Memory B cell (primary cell): Measurements from ENCODE around the gene GSC2.

ENCODE experiments used
- ATAC-seq: fragments of 150-1000 bp; cut with Tn5 transposase; 2 replicates; pipeline ENCODE4 v1.10.0; 2021; ENCODE audit warnings: low read depth, mild to moderate bottlenecking, moderate library complexity
- DNase-seq, 2 donors: peaks; one replicate each; pipeline ENCODE4 v3.0.0; 2022; ENCODE audit warnings: low spot score in 2 of 2
- H3K27ac Mint-ChIP-seq: one replicate; pipeline ENCODE4 v1.8.0; 2022; ENCODE audit warnings: mild to moderate bottlenecking, moderate library complexity, mixed read lengths
- H3K27me3 Mint-ChIP-seq: one replicate; pipeline ENCODE4 v1.8.0; 2022; ENCODE audit warnings: mixed read lengths
- H3K36me3 Mint-ChIP-seq: one replicate; pipeline ENCODE4 v1.8.0; 2022; ENCODE audit warnings: mild to moderate bottlenecking, mixed read lengths
- H3K4me1 Mint-ChIP-seq: one replicate; pipeline ENCODE4 v1.8.0; 2022; ENCODE audit warnings: mixed read lengths
- H3K4me3 Mint-ChIP-seq: one replicate; pipeline ENCODE4 v1.8.0; 2022; ENCODE audit warnings: mild to moderate bottlenecking, moderate library complexity, mixed read lengths
- H3K9me3 Mint-ChIP-seq: one replicate; pipeline ENCODE4 v1.8.0; 2022; ENCODE audit warnings: mixed read lengths

Gene GSC2

GRCh38 chr22:19138217-19139000, 11.7 kb downstream of the GSC2 start:
- ATAC-seq, result no peak
- H3K4me3 Mint-ChIP-seq, result no peak overlapping the region

GRCh38 chr22:19137384-19138216, 12.5 kb downstream of the GSC2 start:
- Mint-ChIP-seq H3K36me3 (peaks cover 30% of the 10 kb centered on the region), H3K27ac (no peak overlapping the region)
- no peak for ATAC-seq

More at GRCh38 chr22:19138217-19139000, 11.7 kb downstream of the GSC2 start:
- Mint-ChIP-seq H3K4me1 (peaks cover 5% of the 10 kb centered on the region), H3K9me3 (no peaks in the 10 kb centered on the region), H3K27ac (no peak overlapping the region), H3K27me3 (no peaks in the 10 kb centered on the region), H3K36me3 (peaks cover 27% of the 10 kb centered on the region)
- DNase-seq, result no peak

GRCh38 chr22:19136915-19137314, 13.2 kb downstream of the GSC2 start:
- Mint-ChIP-seq H3K9me3 (no peaks in the 10 kb centered on the region), H3K4me3 (no peak overlapping the region), H3K27me3 (no peaks in the 10 kb centered on the region), H3K27ac (no peak overlapping the region), H3K4me1 (peaks cover 5% of the 10 kb centered on the region), H3K36me3 (peaks cover 30% of the 10 kb centered on the region)
- no peak for ATAC-seq
- DNase-seq, result no peak

More at GRCh38 chr22:19137384-19138216, 12.5 kb downstream of the GSC2 start:
- DNase-seq, result no peak
- Mint-ChIP-seq H3K4me3 (no peak overlapping the region), H3K9me3 (no peaks in the 10 kb centered on the region), H3K4me1 (peaks cover 5% of the 10 kb centered on the region), H3K27me3 (no peaks in the 10 kb centered on the region)

- H3K36me3 Mint-ChIP-seq, result peaks cover 27% of the 10 kb centered on the region
- H3K4me3 Mint-ChIP-seq, result no peak overlapping the region
- H3K27me3 Mint-ChIP-seq, result no peaks in the 10 kb centered on the region
- H3K27ac Mint-ChIP-seq, result no peak overlapping the region
- no peak for DNase-seq
- no peaks in the 10 kb centered on the region for H3K9me3 Mint-ChIP-seq
- ATAC-seq, result no peak
- H3K4me1 Mint-ChIP-seq, result peaks cover 3% of the 10 kb centered on the region
These were observed 15.2 kb downstream of the GSC2 start for GRCh38 chr22:19134874-19135273.

GRCh38 chr22:19134176-19134831, 15.8 kb downstream of the GSC2 start:
- DNase-seq (no peak), ATAC-seq (no peak)
- Mint-ChIP-seq H3K4me1 (peaks cover 3% of the 10 kb centered on the region), H3K27me3 (no peaks in the 10 kb centered on the region), H3K27ac (no peak overlapping the region), H3K9me3 (no peaks in the 10 kb centered on the region), H3K36me3 (peaks cover 23% of the 10 kb centered on the region), H3K4me3 (no peak overlapping the region)

GRCh38 chr22:19133561-19133960, 16.5 kb downstream of the GSC2 start:
- Mint-ChIP-seq H3K36me3 (peaks cover 23% of the 10 kb centered on the region), H3K27me3 (no peaks in the 10 kb centered on the region), H3K9me3 (no peaks in the 10 kb centered on the region), H3K4me3 (no peak overlapping the region), H3K27ac (no peak overlapping the region), H3K4me1 (peaks cover 3% of the 10 kb centered on the region)
- no peak for DNase-seq
- ATAC-seq, result no peak

DNA sequence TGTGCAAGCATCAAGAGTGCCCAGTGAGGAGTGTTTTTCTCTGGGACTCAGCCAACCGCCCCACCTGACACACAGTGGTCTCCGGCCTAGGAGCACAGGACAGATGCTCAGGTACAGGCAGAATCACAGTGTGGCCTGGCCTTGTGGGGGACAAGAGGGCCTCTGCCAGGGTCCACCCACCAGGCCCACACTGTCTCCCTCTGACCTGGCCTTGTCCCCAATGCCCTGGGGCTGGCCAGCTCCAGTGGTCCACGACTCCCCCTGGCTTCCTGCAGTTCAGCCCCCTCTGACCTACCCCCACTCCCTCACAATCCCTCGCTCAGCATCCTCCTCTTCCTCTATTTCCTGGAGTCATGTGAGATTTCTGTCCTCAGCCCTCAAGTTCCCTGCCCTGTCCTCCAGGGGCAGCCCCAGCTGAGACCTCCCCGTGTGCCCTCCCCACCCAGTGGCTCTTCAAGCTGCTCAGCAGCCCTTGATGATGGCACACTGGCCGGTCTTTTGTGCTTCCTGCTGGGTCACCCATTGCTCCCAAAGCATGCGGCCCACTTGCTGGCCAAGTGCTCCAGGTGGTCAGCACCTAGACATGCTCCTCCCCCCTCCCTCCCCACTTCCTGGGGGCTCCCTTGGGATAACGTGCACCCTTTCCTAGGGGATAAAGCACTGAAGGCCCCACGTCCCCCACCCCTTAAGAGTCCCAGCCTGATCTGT, 17.2 kb downstream of the GSC2 start:
- no peaks in the 10 kb centered on the region for H3K9me3 Mint-ChIP-seq
- no peaks in the 10 kb centered on the region for H3K27me3 Mint-ChIP-seq

DNA sequence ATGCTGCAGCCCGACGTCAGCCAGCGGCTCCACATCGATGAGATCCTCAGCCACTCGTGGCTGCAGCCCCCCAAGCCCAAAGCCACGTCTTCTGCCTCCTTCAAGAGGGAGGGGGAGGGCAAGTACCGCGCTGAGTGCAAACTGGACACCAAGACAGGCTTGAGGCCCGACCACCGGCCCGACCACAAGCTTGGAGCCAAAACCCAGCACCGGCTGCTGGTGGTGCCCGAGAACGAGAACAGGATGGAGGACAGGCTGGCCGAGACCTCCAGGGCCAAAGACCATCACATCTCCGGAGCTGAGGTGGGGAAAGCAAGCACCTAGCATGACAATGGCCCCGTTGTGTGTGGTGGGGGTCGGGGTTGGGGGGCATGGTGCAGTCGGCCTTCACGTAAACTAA, 17.9 kb downstream of the GSC2 start:
- Mint-ChIP-seq H3K4me3 (no peak overlapping the region), H3K27me3 (no peaks in the 10 kb centered on the region), H3K27ac (no peak overlapping the region), H3K4me1 (peaks cover 3% of the 10 kb centered on the region), H3K36me3 (peaks cover 22% of the 10 kb centered on the region), H3K9me3 (no peaks in the 10 kb centered on the region)
- no peak for ATAC-seq
- DNase-seq, result no peak

More for the DNA sequence above, 17.2 kb downstream of the GSC2 start:
- peaks cover 3% of the 10 kb centered on the region for H3K4me1 Mint-ChIP-seq
- H3K27ac Mint-ChIP-seq, result no peak overlapping the region
- ATAC-seq, result no peak
- DNase-seq, result no peak
- H3K36me3 Mint-ChIP-seq, result peaks cover 23% of the 10 kb centered on the region
- H3K4me3 Mint-ChIP-seq, result no peak overlapping the region

GRCh38 chr22:19131685-19132015, 18.4 kb downstream of the GSC2 start:
- no peak overlapping the region for H3K4me3 Mint-ChIP-seq
- peaks cover 3% of the 10 kb centered on the region for H3K4me1 Mint-ChIP-seq
- no peaks in the 10 kb centered on the region for H3K27me3 Mint-ChIP-seq
- peaks cover 17% of the 10 kb centered on the region for H3K36me3 Mint-ChIP-seq
- DNase-seq, result no peak
- no peak for ATAC-seq
- H3K27ac Mint-ChIP-seq, result no peak overlapping the region
- no peaks in the 10 kb centered on the region for H3K9me3 Mint-ChIP-seq

DNA sequence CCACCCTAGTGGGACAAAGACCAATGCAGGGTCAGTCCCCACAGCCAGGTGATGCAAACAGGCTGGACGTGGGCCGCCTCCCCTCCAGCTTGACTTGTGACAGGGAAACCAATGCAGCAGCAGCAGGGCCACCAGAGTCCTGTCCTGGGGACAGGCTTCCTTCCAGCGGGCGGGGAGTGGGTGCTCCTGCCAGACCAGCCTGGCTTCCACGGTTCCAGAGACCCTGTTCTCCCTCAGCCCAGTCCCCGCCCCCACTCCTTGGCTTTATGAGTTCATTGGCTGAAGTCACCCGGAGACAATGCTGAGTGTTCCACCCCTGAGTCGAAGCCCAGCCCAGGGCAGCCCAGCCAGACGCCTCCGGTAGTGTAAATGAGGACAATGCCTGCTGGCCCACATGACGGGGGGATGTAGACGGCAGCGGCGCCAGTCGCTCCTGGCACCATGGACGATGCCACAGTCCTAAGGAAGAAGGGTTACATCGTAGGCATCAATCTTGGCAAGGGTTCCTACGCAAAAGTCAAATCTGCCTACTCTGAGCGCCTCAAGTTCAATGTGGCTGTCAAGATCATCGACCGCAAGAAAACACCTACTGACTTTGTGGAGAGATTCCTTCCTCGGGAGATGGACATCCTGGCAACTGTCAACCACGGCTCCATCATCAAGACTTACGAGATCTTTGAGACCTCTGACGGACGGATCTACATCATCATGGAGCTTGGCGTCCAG, 19.0 kb downstream of the GSC2 start, which contains the start of gene TSSK2:
TSS of gene TSSK2 (plus strand) at position 350 of the 726 bp plus-strand sequence. CDS start at position 442, 92 bp downstream.
- Mint-ChIP-seq H3K4me3 (no peak within 1 kb of the TSS), H3K9me3 (no peaks in the 10 kb centered on the region), H3K27ac (no peak within 1 kb of the TSS), H3K27me3 (no peaks in the 10 kb centered on the region), H3K36me3 (peaks cover 12% of the 10 kb centered on the region), H3K4me1 (peaks cover 3% of the 10 kb centered on the region)
- DNase-seq (no peak), ATAC-seq (no peak)

DNA sequence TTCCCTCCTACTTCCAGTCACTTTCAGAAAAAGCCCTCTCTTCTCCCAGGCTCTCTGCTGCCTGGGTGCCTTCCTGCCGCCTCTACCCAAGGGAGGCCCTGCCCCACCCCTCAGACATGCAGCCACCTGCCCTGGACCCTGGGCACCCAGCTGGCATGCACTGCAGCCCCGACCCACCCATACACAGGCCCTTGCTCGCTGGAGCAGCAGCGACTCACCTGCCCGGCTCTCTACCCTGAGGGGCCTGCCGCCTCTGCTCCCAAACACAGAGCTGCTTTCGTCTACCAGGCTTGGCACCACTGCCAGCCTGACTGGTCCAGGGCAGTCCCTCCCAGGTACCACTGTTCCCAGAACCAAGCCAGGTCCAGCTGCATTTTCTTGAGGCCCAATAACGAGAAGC, 20.2 kb downstream of the GSC2 start:
- peaks cover 3% of the 10 kb centered on the region for H3K4me1 Mint-ChIP-seq
- H3K36me3 Mint-ChIP-seq, result peaks cover 6% of the 10 kb centered on the region
- DNase-seq (no peak), ATAC-seq (no peak)
- no peaks in the 10 kb centered on the region for H3K9me3 Mint-ChIP-seq
- no peaks in the 10 kb centered on the region for H3K27me3 Mint-ChIP-seq
- no peak overlapping the region for H3K4me3 Mint-ChIP-seq
- no peak overlapping the region for H3K27ac Mint-ChIP-seq

GRCh38 chr22:19128946-19129727, 21.0 kb downstream of the GSC2 start:
- Mint-ChIP-seq H3K9me3 (no peaks in the 10 kb centered on the region), H3K4me1 (peaks cover 3% of the 10 kb centered on the region), H3K4me3 (no peak overlapping the region), H3K36me3 (peaks cover 5% of the 10 kb centered on the region), H3K27ac (no peak overlapping the region), H3K27me3 (no peaks in the 10 kb centered on the region)
- DNase-seq (no peak), ATAC-seq (no peak)
